Endothelial cell of umbilical vein (primary cell): ENCODE results near the gene LHPP. TPM values are rescaled to one million over a fixed set of nuclear protein-coding genes. Genes with fewer than 3 reads are reported as not detected.
"Not testable (repeated sequence)": the region's sequence is repeated elsewhere in the genome, so short reads cannot be mapped to it uniquely, and the experiment has no call there.

ENCODE experiments used
- BruUV-seq: library from RNA; stranded (reverse); fragments of 400-500 nt; replicated peaks from 2 replicates; lab custom pipeline; 2021; lab: Mats Ljungman, UMichigan
- CTCF ChIA-PET: fragments of 300-600, 350-600 bp; sonication (Branson Sonifier 250); formaldehyde crosslinking; loops from one replicate; lab custom pipeline; 2021; ENCODE audit warnings: antibody characterized with exemption, inconsistent platforms; lab: Charles Lee
- POLR2A ChIA-PET: fragments of 300-600, 350-600 bp; sonication (Branson Sonifier 250); formaldehyde crosslinking; loops from one replicate; lab custom pipeline; 2021; ENCODE audit warnings: antibody characterized with exemption, inconsistent platforms; lab: Charles Lee
- DNase-seq: peaks from one replicate; pipeline ENCODE4 v3.0.0-alpha.2; 2011; ENCODE audit warnings: low read depth, low spot score
- FAIRE-seq: peaks from 2 replicates; lab custom pipeline; 2011; peaks lifted over from hg19 to GRCh38; lab: Jason Lieb, UNC
- H2AFZ ChIP-seq: 2 replicates; pipeline ENCODE4 v1.6.0; 2012; ENCODE audit warnings: low read depth, low read length, control low read depth, inconsistent platforms
- H3K27ac ChIP-seq: 2 replicates; pipeline ENCODE4 v1.5.1; 2011; ENCODE audit warnings: low read depth, mild to moderate bottlenecking, control low read depth, low read length, moderate library complexity; ENCODE audit not compliant: insufficient read depth
- H3K27me3 ChIP-seq, 2 experiments: 2 replicates each; pipeline versions ENCODE4 v1.6.0 to v1.6.1; 2011; ENCODE audit warnings: low read length in 2 of 2, mixed read lengths in 1 of 2; ENCODE audit not compliant: control insufficient read depth in 2 of 2, insufficient read depth in 2 of 2
- H3K36me3 ChIP-seq, 2 experiments: 2 replicates in 1 of 2; 3 replicates in 1 of 2; pipeline ENCODE4 v1.5.1; 2011; ENCODE audit warnings: low read length in 2 of 2, mild to moderate bottlenecking in 1 of 2, moderate library complexity in 1 of 2; ENCODE audit not compliant: control insufficient read depth in 2 of 2, insufficient read depth in 2 of 2; ENCODE audit errors: extremely low read depth in 1 of 2
- H3K4me1 ChIP-seq: 3 replicates; pipeline ENCODE4 v1.5.1; 2011; ENCODE audit warnings: mild to moderate bottlenecking, low read length; ENCODE audit not compliant: control insufficient read depth, insufficient read depth; ENCODE audit errors: extremely low read depth
- H3K4me2 ChIP-seq: 2 replicates; pipeline ENCODE4 v1.6.1; 2011; ENCODE audit warnings: low read length, control low read depth, mixed read lengths; ENCODE audit not compliant: insufficient read depth
- H3K4me3 ChIP-seq, 3 experiments: fragments of 200-600 bp in 1 of 3; sonication (generic), shearing (Covaris generic) in 1 of 3; replicated peaks in 1 of 3; 2 replicates each; pipeline ENCODE4 v1.5.1; 2011 to 2016; ENCODE audit warnings: control low read depth in 3 of 3, low read length in 3 of 3, mild to moderate bottlenecking in 2 of 3, inconsistent platforms in 1 of 3, low read depth in 1 of 3, moderate library complexity in 1 of 3; ENCODE audit not compliant: insufficient read depth in 1 of 3
- H3K79me2 ChIP-seq: 2 replicates; pipeline ENCODE4 v1.6.0; 2012; ENCODE audit warnings: low read length, inconsistent platforms; ENCODE audit not compliant: control insufficient read depth, insufficient read depth
- H3K9ac ChIP-seq: replicated peaks from 2 replicates; pipeline ENCODE3; 2011; ENCODE audit warnings: low read length, control low read depth; ENCODE audit not compliant: insufficient read depth; ENCODE audit errors: extremely low read depth
- H3K9me1 ChIP-seq: replicated peaks from 3 replicates; pipeline ENCODE4 v1.6.0; 2011; ENCODE audit warnings: mild to moderate bottlenecking, low read length; ENCODE audit not compliant: control insufficient read depth, insufficient read depth; ENCODE audit errors: extremely low read depth
- H3K9me3 ChIP-seq: replicated peaks from 2 replicates; pipeline ENCODE4 v1.5.1; 2012; ENCODE audit warnings: low read length, inconsistent platforms; ENCODE audit not compliant: control insufficient read depth, insufficient read depth
- H4K20me1 ChIP-seq: replicated peaks from 2 replicates; pipeline ENCODE3; 2011; ENCODE audit warnings: mild to moderate bottlenecking, low read length; ENCODE audit not compliant: control insufficient read depth, insufficient read depth; ENCODE audit errors: extremely low read depth
- EZH2 ChIP-seq: IDR thresholded peaks from 2 replicates; pipeline ENCODE4 v1.6.1; 2012; ENCODE audit warnings: borderline replicate concordance, low read depth, mild to moderate bottlenecking, moderate library complexity, low read length, inconsistent platforms; ENCODE audit not compliant: severe bottlenecking
- FOS ChIP-seq: IDR thresholded peaks from 2 replicates; pipeline ENCODE4 v1.6.1; 2011; ENCODE audit warnings: mild to moderate bottlenecking, low read length, moderate library complexity, borderline replicate concordance; ENCODE audit not compliant: insufficient read depth
- GATA2 ChIP-seq: IDR thresholded peaks from 2 replicates; pipeline ENCODE4 v1.7.0; 2011; ENCODE audit warnings: low read depth, mild to moderate bottlenecking, moderate library complexity, mixed read lengths, low read length; ENCODE audit not compliant: insufficient read length, insufficient read depth
- JUN ChIP-seq: IDR thresholded peaks from 2 replicates; pipeline ENCODE4 v1.6.1; 2011; ENCODE audit warnings: borderline replicate concordance, low read depth; ENCODE audit not compliant: insufficient read length, insufficient read depth
- MYC ChIP-seq: IDR thresholded peaks from one replicate; pipeline ENCODE4 v1.6.1; 2011; ENCODE audit warnings: mild to moderate bottlenecking, low read depth, low read length
- POLR2A ChIP-seq: IDR thresholded peaks from 2 replicates; pipeline ENCODE4 v1.6.1; 2012; ENCODE audit warnings: low read depth, mild to moderate bottlenecking, control low read depth, low read length
- POLR2AphosphoS5 ChIP-seq: IDR thresholded peaks from 2 replicates; pipeline ENCODE4 v1.6.1; 2012; ENCODE audit warnings: low read depth, mild to moderate bottlenecking, control low read depth, low read length, moderate library complexity; ENCODE audit not compliant: insufficient read depth
- dilution Hi-C: fragments of 300-500 bp; cut with MboI; formaldehyde crosslinking; loops from one replicate; pipeline ENCODE4 v1.15.0; 2019; ENCODE audit warnings: low sequenced_read_pairs; ENCODE audit not compliant: extremely low pct_ligation_motif_present
- intact Hi-C: fragments of 100-400 bp; cut with micrococcal nuclease; formaldehyde crosslinking; loops from one replicate; pipeline ENCODE4 v1.10.0; 2022
- polyA plus RNA-seq, 4 experiments: library from polyadenylated mRNA; depleted of rRNA in 3 of 4; stranded (reverse) in 3 of 4; unstranded in 1 of 4; fragments of >200 nt; gene quantifications; 2 replicates each; pipeline versions ENCODE4 v1.2.1 to v1.2.3, GENCODE V29; 2011 to 2012; ENCODE audit warnings: missing spikeins in 1 of 4
- total RNA-seq: library from RNA; stranded (reverse); gene quantifications from 2 replicates; pipeline ENCODE4 v1.2.3, GENCODE V29; 2021
- TF ChIP-seq, protein P1 (sequence below), 2 donors: IDR thresholded peaks; 1 replicate in 1 of 2; 2 replicates in 1 of 2; pipeline ENCODE4 v1.5.1; 2011; ENCODE audit warnings: low read length in 2 of 2, mild to moderate bottlenecking in 2 of 2, moderate library complexity in 2 of 2, control low read depth in 1 of 2, inconsistent platforms in 1 of 2, low read depth in 1 of 2; ENCODE audit not compliant: insufficient read depth in 1 of 2; ENCODE audit errors: extremely low read depth in 1 of 2
- TF ChIP-seq, protein P2 (sequence below): IDR thresholded peaks from 2 replicates; pipeline ENCODE4 v1.6.1; 2011; ENCODE audit not compliant: insufficient read depth, insufficient read length

LHPP gene
- total and polyA plus RNA-seq, 2 donors (not counting 3 experiments of a cell fraction or from before 2014, with no cell fraction given): 5.8 to 11.2 TPM

DNA sequence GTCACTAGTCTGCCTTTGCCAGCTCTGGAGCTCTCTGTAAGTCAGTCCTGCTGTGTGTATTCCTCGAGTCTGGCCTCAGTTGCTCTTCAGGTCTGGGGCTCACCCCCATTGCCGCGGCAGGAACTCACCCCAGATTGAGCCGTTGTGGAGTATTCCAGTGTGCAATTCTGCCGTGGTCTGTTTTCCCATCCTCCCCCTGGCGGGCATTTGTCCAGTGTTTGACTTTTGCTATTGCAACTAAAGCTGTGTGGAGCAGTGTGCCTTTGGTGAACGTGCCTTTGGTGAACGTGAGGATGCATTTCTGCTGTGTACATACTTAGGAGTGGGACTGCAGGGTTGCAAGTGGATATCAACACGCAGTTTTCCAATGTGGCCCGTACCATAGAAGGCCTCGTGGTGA is 148.1 kb downstream of the LHPP start:
- DNase-seq: no peak
- Histone ChIP-seq H2AFZ (no peak overlapping the region), H3K36me3 (no peaks in the 10 kb centered on the region), H3K27ac (no peak overlapping the region), H3K9me1 (no peaks in the 10 kb centered on the region), H3K4me1 (peaks cover 7% of the 10 kb centered on the region), H3K9me3 (no peaks in the 10 kb centered on the region), H3K4me3 (no peak overlapping the region), H4K20me1 (no peaks in the 10 kb centered on the region), H3K27me3 (no peaks in the 10 kb centered on the region), H3K4me2 (no peak overlapping the region), H3K9ac (no peak overlapping the region), H3K79me2 (no peaks in the 10 kb centered on the region)
- no peak for FAIRE-seq
- intact Hi-C loops (loop anchor here (5.0 to 10.0 kb wide), 2 partner anchors 38 to 1605 kb away; partner anchors contain the start of genes ACADSB and IKZF5), dilution Hi-C loops (no loop called here)
- ChIA-PET CTCF (interaction anchor here (0.7 to 2.6 kb wide), 6 partner anchors 78 to 136 kb away, joined by 3 to 19 read pairs (median 4); no protein-coding TSS in a partner anchor), POLR2A (no interaction called here)
- TF ChIP-seq, protein P1, sequence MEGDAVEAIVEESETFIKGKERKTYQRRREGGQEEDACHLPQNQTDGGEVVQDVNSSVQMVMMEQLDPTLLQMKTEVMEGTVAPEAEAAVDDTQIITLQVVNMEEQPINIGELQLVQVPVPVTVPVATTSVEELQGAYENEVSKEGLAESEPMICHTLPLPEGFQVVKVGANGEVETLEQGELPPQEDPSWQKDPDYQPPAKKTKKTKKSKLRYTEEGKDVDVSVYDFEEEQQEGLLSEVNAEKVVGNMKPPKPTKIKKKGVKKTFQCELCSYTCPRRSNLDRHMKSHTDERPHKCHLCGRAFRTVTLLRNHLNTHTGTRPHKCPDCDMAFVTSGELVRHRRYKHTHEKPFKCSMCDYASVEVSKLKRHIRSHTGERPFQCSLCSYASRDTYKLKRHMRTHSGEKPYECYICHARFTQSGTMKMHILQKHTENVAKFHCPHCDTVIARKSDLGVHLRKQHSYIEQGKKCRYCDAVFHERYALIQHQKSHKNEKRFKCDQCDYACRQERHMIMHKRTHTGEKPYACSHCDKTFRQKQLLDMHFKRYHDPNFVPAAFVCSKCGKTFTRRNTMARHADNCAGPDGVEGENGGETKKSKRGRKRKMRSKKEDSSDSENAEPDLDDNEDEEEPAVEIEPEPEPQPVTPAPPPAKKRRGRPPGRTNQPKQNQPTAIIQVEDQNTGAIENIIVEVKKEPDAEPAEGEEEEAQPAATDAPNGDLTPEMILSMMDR (IDR thresholded peaks at IDR 0.05; ENCODE audit: extremely low read depth in 1 of 2, insufficient read depth in 1 of 2, low read depth in 1 of 2, low read length in 2 of 2): no peak
- no peak for TF ChIP-seq POLR2AphosphoS5
- TF ChIP-seq FOS: no peak
- no peak for TF ChIP-seq EZH2
- TF ChIP-seq JUN: no peak
- TF ChIP-seq POLR2A: no peak
- no peak for TF ChIP-seq MYC
- TF ChIP-seq, protein P2, sequence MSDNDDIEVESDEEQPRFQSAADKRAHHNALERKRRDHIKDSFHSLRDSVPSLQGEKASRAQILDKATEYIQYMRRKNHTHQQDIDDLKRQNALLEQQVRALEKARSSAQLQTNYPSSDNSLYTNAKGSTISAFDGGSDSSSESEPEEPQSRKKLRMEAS: no peak
- TF ChIP-seq GATA2: no peak
- BruUV-seq: no TSS peak

DNA sequence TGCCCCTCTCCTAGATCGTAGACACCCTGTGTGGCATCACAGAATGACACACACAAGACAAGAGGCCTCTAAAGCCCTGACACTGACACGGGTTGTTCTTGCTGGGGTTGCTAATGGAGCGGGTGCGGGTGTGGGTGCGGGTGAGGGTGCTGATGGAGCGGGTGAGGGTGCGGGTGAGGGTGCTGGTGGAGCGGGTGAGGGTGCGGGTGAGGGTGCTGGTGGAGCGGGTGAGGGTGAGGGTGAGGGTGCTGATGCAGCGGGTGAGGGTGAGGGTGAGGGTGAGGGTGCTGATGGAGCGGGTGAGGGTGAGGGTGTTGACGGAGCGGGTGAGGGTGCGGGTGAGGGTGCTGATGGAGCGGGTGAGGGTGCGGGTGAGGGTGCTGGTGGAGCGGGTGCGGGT is 148.6 kb downstream of the LHPP start:
- H3K9ac ChIP-seq, H3K9me3 ChIP-seq, H3K27ac ChIP-seq, H3K4me3 ChIP-seq, DNase-seq, H3K27me3 ChIP-seq, H3K4me1 ChIP-seq, H3K4me2 ChIP-seq, dilution Hi-C loops, H3K79me2 ChIP-seq, POLR2A ChIA-PET, H4K20me1 ChIP-seq, BruUV-seq, H3K9me1 ChIP-seq, FAIRE-seq, H2AFZ ChIP-seq, H3K36me3 ChIP-seq: not testable (repeated sequence)
- CTCF ChIA-PET: interaction anchor here (0.7 to 2.6 kb wide), 4 partner anchors 77 to 133 kb away, joined by 3 to 19 read pairs (median 4); no protein-coding TSS in a partner anchor
- intact Hi-C loops: loop anchor here (5.0 kb wide), 1 partner anchor 37 kb away; no protein-coding TSS in a partner anchor

DNA sequence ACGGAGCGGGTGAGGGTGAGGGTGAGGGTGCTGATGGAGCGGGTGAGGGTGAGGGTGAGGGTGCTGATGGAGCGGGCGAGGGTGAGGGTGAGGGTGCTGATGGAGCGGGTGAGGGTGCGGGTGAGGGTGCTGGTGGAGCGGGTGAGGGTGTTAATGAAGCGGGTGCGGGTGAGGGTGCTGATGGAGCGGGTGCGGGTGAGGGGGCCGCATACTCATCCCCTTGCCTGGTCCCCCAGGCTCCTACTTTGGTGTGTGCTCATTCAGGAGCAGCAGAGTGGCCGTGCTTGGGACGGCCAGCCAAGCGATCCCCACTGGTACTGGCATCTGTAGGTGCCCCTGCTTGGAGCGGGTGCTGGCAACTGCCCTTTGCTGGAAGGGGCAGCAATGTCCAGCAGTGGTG is 149.2 kb downstream of the LHPP start:
- H3K9me3 ChIP-seq, H2AFZ ChIP-seq, H3K27ac ChIP-seq, H3K36me3 ChIP-seq, CTCF ChIA-PET, H3K4me3 ChIP-seq, H3K4me1 ChIP-seq, dilution Hi-C loops, POLR2A ChIA-PET, H4K20me1 ChIP-seq, H3K9ac ChIP-seq, DNase-seq, BruUV-seq, FAIRE-seq, H3K4me2 ChIP-seq, H3K9me1 ChIP-seq, H3K27me3 ChIP-seq, H3K79me2 ChIP-seq: not testable (repeated sequence)
- intact Hi-C loops: loop anchor here (5.0 kb wide), 1 partner anchor 36 kb away; no protein-coding TSS in a partner anchor
